Measurements from ENCODE around the gene ZNF256. TPM values are rescaled to one million over a fixed set of nuclear protein-coding genes. Genes with fewer than 3 reads are reported as not detected.

ZNF256 gene
- total and polyA plus RNA-seq, 2 of the 4 experiments (the other 2 are of a cell fraction) = 3.0 to 7.0 TPM

DNA sequence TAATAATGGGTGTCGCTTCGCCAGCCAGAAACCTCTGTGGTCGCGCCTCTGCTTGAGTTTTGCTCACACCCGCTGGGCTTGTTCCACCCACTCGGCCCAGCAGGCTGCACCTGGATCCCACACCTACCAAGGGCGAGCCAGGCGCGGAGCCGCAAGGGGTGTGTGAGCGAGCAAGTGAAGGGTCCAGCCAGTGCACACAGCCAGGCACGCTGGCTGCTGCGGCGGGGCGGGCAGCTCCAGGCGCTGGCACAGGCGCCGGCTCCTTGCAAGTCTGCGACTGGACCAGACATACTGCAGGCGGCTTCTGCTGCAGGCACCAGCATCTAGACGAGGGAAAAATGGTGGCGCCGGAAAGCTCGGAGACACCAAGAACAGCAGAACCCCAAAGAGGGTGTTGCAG lies 1.8 kb upstream of the ZNF256 start:
- Histone ChIP-seq H2BK120ac (ENCODE audit: low read depth, low read length) (no peak overlapping the region), H3K56ac (ENCODE audit: extremely low read depth, insufficient read depth, low read length) (no peak overlapping the region), H2AK5ac (ENCODE audit: low read depth, low read length) (no peak overlapping the region), H4K8ac (ENCODE audit: low read depth in 2 of 2, low read length in 2 of 2) (no peak overlapping the region), H3K23ac (ENCODE audit: low read depth, low read length) (no peak overlapping the region), H4K20me1 (ENCODE audit: insufficient read depth, low read length) (no peaks in the 10 kb centered on the region), H2BK15ac (ENCODE audit: low read depth, low read length) (no peak overlapping the region), H3K4me1 (ENCODE audit: control insufficient read depth, insufficient read depth, low read length) (peaks cover 4% of the 10 kb centered on the region; the same call in 1 of the 2 replicates), H2AK9ac (replicated peaks; ENCODE audit: low read depth, low read length, poor library complexity) (no peak overlapping the region), H2BK5ac (ENCODE audit: low read depth, low read length, poor library complexity, severe bottlenecking) (no peak overlapping the region), H3K4me2 (ENCODE audit: low read depth, low read length) (no peak overlapping the region), H3K4me3 (ENCODE audit: insufficient read depth, low read depth, low read length) (no peak overlapping the region), H3K27ac (ENCODE audit: insufficient read depth, low read length) (no peak overlapping the region), H3K9me1 (ENCODE audit: insufficient read depth, low read length) (0 out of 2 replicates have a peak, but pooled peaks cover 3% of the 10 kb centered on the region), H2AFZ (replicated peaks; ENCODE audit: low read length, poor library complexity) (no peak overlapping the region), H3K27me3 (ENCODE audit: control insufficient read depth, insufficient read depth, low read length) (no peaks in the 10 kb centered on the region), H3K4ac (ENCODE audit: low read depth, low read length) (no peak overlapping the region), H2BK20ac (ENCODE audit: low read depth, low read length) (no peak overlapping the region), H3K9ac (ENCODE audit: low read depth, low read length) (no peak overlapping the region), H4K5ac (ENCODE audit: low read depth, low read length) (no peak overlapping the region), H3K9me3 (ENCODE audit: control insufficient read depth, insufficient read depth, low read length) (peaks cover 30% of the 10 kb centered on the region), H3K18ac (ENCODE audit: low read depth, low read length) (no peak overlapping the region), H3K36me3 (ENCODE audit: control insufficient read depth, insufficient read depth, low read length) (peaks cover under 1% of the 10 kb centered on the region), H4K91ac (ENCODE audit: insufficient read depth, low read depth, low read length) (no peak overlapping the region), H3K79me1 (ENCODE audit: low read depth in 1 of 2, low read length in 2 of 2) (peaks cover 16 to 17% of the 10 kb centered on the region in 2 experiments), H3K14ac (replicated peaks; ENCODE audit: low read depth, low read length) (no peak overlapping the region)
- dilution Hi-C loops (cut with HindIII; ENCODE audit: low sequenced_read_pairs, unreplicated experiment) (no loop called here), in situ Hi-C loops (cut with MboI; ENCODE audit: low sequenced_read_pairs) (no loop called here), intact Hi-C loops (cut with micrococcal nuclease) (no loop called here)
- WGBS, 2 experiments (ENCODE audit: extremely low coverage in 2 of 2, insufficient read length in 1 of 2) = 93% methylated on average over 10 of the region's 24 CpGs; no CpG with 5 or more reads in 1 of the 2 experiments
- CTCF ChIA-PET = no interaction called here
- TF ChIP-seq SMC3 (IDR thresholded peaks at IDR 0.05; ENCODE audit: low read depth, low read length) = no peak
- TF ChIP-seq MAZ (IDR thresholded peaks at IDR 0.05; ENCODE audit: borderline replicate concordance, low read depth, low read length) = no peak
- no peak for TF ChIP-seq FOS (IDR thresholded peaks at IDR 0.05; ENCODE audit: low read depth, low read length)
- no peak for TF ChIP-seq USF2 (IDR thresholded peaks at IDR 0.05; ENCODE audit: low read depth, low read length)
- no peak for TF ChIP-seq BHLHE40 (IDR thresholded peaks at IDR 0.05; ENCODE audit: low read depth, low read length)
- no peak for TF ChIP-seq RCOR1 (IDR thresholded peaks at IDR 0.05; ENCODE audit: insufficient replicate concordance, low read length)
- TF ChIP-seq CHD1 (IDR thresholded peaks at IDR 0.05; ENCODE audit: low read depth, low read length) = no peak
- TF ChIP-seq CTCF (conservative IDR thresholded peaks at IDR 0.05; ENCODE audit: low read depth, low read length) = no peak
- no TSS peak for BruUV-seq (replicated peaks)
- DNase-seq = no peak
- ATAC-seq (ENCODE audit: low read depth) = no peak
- POLR2A ChIA-PET (ENCODE audit: unreplicated experiment) = no interaction called here

Measured in IMR-90 (cell line).